Lung (tissue), 12 donors: ENCODE measurements around the gene SRBD1. TPM values are rescaled to one million over a fixed set of nuclear protein-coding genes. Genes with fewer than 3 reads are reported as not detected.
A peak's percentile ranks its signal among the peaks of the same experiment; 100 is the strongest.
"Not testable (repeated sequence)": the region's sequence is repeated elsewhere in the genome, so short reads cannot be mapped to it uniquely, and the experiment has no call there.

Experiments
- ATAC-seq: fragments of 200-7000 bp; cut with Tn5 transposase; one replicate; pipeline ENCODE4 v1.9.1; 2020; ENCODE audit warnings: moderate number of reproducible peaks; ENCODE audit not compliant: insufficient read depth, low FRiP score
- DNase-seq, 3 donors: peaks; one replicate each; pipeline ENCODE4 v3.0.0-alpha.2; 2013 to 2017
- H3K27ac ChIP-seq, 2 donors: one replicate each; pipeline ENCODE4 v1.5.1; 2013; ENCODE audit warnings: mild to moderate bottlenecking in 2 of 2, moderate library complexity in 2 of 2, control low read depth in 1 of 2, inconsistent platforms in 1 of 2, low read depth in 1 of 2, low read length in 1 of 2
- H3K27me3 ChIP-seq, 3 donors: one replicate each; pipeline ENCODE4 v1.5.1; 2013; ENCODE audit warnings: low read length in 2 of 3; ENCODE audit not compliant: control insufficient read depth in 3 of 3, insufficient read depth in 3 of 3
- H3K36me3 ChIP-seq, 4 donors: one replicate each; pipeline ENCODE4 v1.5.1; 2013; ENCODE audit warnings: low read length in 4 of 4, mild to moderate bottlenecking in 1 of 4, moderate library complexity in 1 of 4; ENCODE audit not compliant: control insufficient read depth in 4 of 4, insufficient read depth in 4 of 4
- H3K4me1 ChIP-seq, 5 donors: one replicate each; pipeline ENCODE4 v1.5.1; 2013; ENCODE audit warnings: low read length in 5 of 5, mild to moderate bottlenecking in 2 of 5, moderate library complexity in 1 of 5; ENCODE audit not compliant: control insufficient read depth in 5 of 5, insufficient read depth in 5 of 5
- H3K4me3 ChIP-seq: one replicate; pipeline ENCODE4 v1.5.1; 2013; ENCODE audit warnings: mild to moderate bottlenecking, control low read depth, moderate library complexity
- H3K9ac ChIP-seq, 2 donors: one replicate each; pipeline ENCODE4 v1.5.1; 2013; ENCODE audit warnings: low read length in 2 of 2, control low read depth in 1 of 2; ENCODE audit not compliant: insufficient read depth in 1 of 2
- H3K9me3 ChIP-seq, 4 donors: one replicate each; pipeline ENCODE4 v1.5.1; 2013; ENCODE audit warnings: low read length in 3 of 4, mild to moderate bottlenecking in 1 of 4, moderate library complexity in 1 of 4; ENCODE audit not compliant: control insufficient read depth in 4 of 4, insufficient read depth in 3 of 4
- CTCF ChIP-seq: IDR thresholded peaks from 2 replicates; pipeline ENCODE4 v1.5.1; 2012; ENCODE audit warnings: mild to moderate bottlenecking; ENCODE audit errors: control extremely low read depth, extremely low read depth
- WGBS, 2 donors: extraction: QIAGEN DNeasy Blood & Tissue Kit; methylation state at CpG; one replicate each; pipeline ENCODE4 v1.1.7; 2013; 5-methylcytosine and 5-hydroxymethylcytosine counted together
- polyA plus RNA-seq, 2 donors: library from polyadenylated mRNA; stranded (reverse); fragments of 200-250 nt; gene quantifications; one replicate each; pipeline ENCODE4 v1.2.1, GENCODE V29; 2013
- total RNA-seq, 2 donors: library from RNA; depleted of rRNA in 1 of 2; stranded (reverse); fragments of >200 nt in 1 of 2; gene quantifications; one replicate each; pipeline ENCODE4 v1.2.1, GENCODE V29; 2014 to 2021
- donor health status: control.
- donor health status: control.
- donor health status: Bipolar disorder and iron deficiency.
- donor health status: healthy.
- donor health status: DM: yes; HTN: yes; CAD: no.

Gene SRBD1
- total and polyA plus RNA-seq, 4 donors = 5.6 to 30.6 (median 11.5) TPM

- DNase-seq = peak in 1 of 3 donors; percentile 12
- ATAC-seq = no peak
- no peak overlapping the region for H3K4me3 ChIP-seq
- H3K9ac ChIP-seq = no peak overlapping the region
- no peaks in the 10 kb centered on the region for H3K36me3 ChIP-seq
- H3K27ac ChIP-seq = no peak overlapping the region
- WGBS, 2 donors = 95 to 96% methylated on average over 1 of the region's 1 CpG
- no peaks in the 10 kb centered on the region for H3K4me1 ChIP-seq
- TF ChIP-seq CTCF = no peak
- no peaks in the 10 kb centered on the region for H3K9me3 ChIP-seq
- H3K27me3 ChIP-seq = no peaks in the 10 kb centered on the region
Measured at GRCh38 chr2:45432406-45432805, 178.7 kb downstream of the SRBD1 start.

- not testable (repeated sequence) for DNase-seq, H3K27ac ChIP-seq, H3K36me3 ChIP-seq, H3K4me3 ChIP-seq, H3K27me3 ChIP-seq, H3K4me1 ChIP-seq, H3K9ac ChIP-seq, ATAC-seq, H3K9me3 ChIP-seq
- 98 to 99% methylated on average over 4 of the region's 4 CpGs for WGBS, 2 donors
Measured at GRCh38 chr2:45426025-45426424, 185.0 kb downstream of the SRBD1 start.

GRCh38 chr2:45422921-45423320 is 188.1 kb downstream of the SRBD1 start:
- no peak for ATAC-seq
- Histone ChIP-seq H3K9ac (no peak overlapping the region), H3K27ac (no peak overlapping the region), H3K4me3 (no peak overlapping the region), H3K36me3 (peaks cover 0 to 3% (median 0%) of the 10 kb centered on the region in 4 donors), H3K4me1 (no peaks in the 10 kb centered on the region), H3K9me3 (no peaks in the 10 kb centered on the region), H3K27me3 (no peaks in the 10 kb centered on the region)
- DNase-seq = no peak
- TF ChIP-seq CTCF = no peak
- 91 to 93% methylated on average over 2 of the region's 2 CpGs for WGBS, 2 donors

GRCh38 chr2:45418532-45418931 is 192.5 kb downstream of the SRBD1 start:
- Histone ChIP-seq H3K9ac (no peak overlapping the region), H3K36me3 (peaks cover 0 to 4% (median 2%) of the 10 kb centered on the region in 4 donors), H3K4me1 (peaks cover 0 to 3% (median 0%) of the 10 kb centered on the region in 5 donors), H3K9me3 (no peaks in the 10 kb centered on the region), H3K27ac (no peak overlapping the region), H3K27me3 (no peaks in the 10 kb centered on the region), H3K4me3 (no peak overlapping the region)
- ATAC-seq (no peak), DNase-seq (peak in 1 of 3 donors; percentile 6)
- TF ChIP-seq CTCF = no peak
- 81 to 82% methylated on average over 3 of the region's 3 CpGs for WGBS, 2 donors
